NCI-H226 (cell line): ENCODE data around the gene CRYL1.

Experiments
- DNase-seq: peaks from one replicate; pipeline ENCODE4 v3.0.0-alpha.2; 2015

The CRYL1 gene

DNA sequence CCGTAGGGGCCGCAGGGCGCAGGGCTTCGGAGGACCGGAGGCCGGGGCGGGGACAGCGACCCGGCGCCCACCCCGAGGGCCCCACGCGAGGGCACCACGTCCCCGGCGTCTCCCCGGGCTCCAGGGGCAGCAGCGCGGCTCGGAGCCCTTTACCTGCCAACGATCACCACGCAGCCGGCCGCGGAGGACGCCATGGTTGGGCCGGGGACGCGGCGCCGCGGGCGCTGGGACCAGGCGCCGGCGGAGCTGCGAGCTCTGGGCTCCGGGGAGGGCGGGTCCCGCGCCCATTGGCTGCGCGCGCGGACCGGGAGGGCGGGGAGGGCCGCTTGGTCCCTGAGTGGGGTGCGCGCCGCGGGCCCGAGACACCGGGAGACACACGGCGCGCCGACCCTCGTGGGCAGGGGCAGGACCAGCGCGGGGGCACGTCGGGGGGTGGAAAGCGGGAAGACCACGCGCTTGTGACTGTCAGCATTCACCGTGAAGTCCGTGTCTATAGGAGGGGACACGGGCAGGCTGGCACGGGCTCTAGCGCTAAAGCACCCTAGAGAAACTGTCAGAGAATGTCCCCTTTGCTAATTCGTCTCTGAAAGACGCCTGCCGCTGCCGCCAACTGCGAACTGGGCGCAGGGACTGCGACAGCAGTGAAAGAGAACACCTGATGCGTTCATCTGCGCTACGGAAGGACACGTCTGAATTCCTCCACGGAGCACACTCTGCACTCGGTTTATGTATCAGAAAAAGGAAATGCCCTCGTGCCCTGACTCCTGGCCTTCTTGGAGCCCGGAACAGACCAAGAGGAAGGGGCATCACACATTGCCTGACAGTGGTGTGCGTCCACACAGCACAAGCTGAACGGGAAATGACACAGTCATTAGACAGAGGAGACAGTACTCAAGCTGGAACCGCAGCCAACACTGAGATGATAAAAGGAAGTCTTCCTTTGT lies at the start of gene CRYL1:
TSS of gene CRYL1 (minus strand) at position 257 of the 944 bp plus-strand sequence. CDS start at position 194, 63 bp downstream.
- DNase-seq = peak; percentile 29

- no peak for DNase-seq
These were observed 48.0 kb upstream of the CRYL1 start for GRCh38 chr13:20573636-20574035.

DNA sequence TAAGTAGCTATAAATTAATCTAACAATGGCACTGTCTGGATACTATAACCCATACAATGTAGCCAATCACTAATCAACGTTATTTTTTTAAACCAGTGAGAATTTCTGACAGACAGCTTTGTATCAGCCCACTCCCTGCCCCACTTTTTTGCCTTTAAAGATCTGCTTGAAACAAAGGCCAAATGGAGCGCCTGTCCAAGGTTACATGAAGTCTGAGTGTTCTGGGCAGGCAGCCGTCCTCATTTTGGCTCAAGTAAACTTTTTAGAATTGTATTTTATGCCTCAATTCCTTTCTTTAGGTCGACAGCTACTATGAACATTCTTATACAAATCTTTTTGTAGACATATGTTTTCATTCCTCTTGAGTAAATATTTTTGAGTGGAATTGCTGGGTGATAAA lies 47.5 kb upstream of the CRYL1 start:
- DNase-seq = no peak

- no peak for DNase-seq
These were observed 46.0 kb upstream of the CRYL1 start for GRCh38 chr13:20571676-20572075.

GRCh38 chr13:20570517-20570916 lies 44.9 kb upstream of the CRYL1 start:
- peak; percentile 6 for DNase-seq

- no peak for DNase-seq
These were observed 42.3 kb upstream of the CRYL1 start for GRCh38 chr13:20567881-20568528.

DNA sequence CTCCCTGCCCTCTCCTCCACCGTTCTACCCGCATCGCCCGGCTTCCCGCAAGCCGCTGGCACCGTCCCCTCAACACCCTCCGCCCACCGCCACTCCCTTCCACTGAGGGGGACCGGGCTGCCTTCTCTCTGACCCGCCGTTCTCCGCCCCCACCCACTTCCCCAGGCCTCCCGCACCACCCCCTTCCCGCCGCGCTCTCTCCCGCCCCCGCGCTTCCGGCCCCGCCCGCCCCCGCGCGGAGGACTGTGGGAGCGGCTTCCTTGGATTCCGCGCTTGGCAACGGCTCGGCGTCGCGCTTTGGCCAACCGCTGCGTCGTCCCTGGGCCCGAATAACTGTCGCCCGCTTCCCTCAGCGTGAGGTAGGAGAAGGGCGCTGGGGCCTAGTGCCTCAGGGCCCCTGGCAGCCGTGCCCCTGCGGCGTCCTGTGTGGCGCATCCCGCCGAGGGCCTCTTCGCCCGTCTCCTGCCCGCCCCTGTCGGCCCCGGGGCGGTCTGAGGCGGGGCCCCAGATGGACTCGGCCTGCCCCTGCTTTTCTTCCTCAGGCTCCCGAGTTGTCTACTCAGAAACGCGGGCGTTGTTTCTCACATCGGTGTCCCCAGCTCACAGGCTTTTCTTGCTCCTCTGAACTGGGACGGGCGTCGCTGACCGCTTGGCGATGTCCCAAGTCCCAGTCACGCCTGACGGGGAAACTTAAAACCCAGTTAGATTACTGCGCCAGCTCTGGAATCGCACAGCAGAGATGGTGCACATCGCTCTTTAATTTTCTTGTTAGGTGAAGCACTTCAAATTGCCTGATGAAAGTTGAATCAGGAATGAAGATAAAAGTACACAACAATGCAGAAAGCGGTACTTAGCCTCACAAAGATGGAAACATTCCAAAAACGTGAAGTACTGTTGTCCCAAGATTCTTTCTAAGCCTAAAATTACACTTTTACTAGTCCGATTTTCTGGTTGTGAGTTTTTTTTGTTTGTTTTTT lies 41.5 kb upstream of the CRYL1 start, which contains the start of gene IFT88:
TSS of gene IFT88 (plus strand) at position 260 of the 977 bp plus-strand sequence. CDS start 7,229 bp downstream, outside the sequence.
- peak; percentile 58 for DNase-seq

DNA sequence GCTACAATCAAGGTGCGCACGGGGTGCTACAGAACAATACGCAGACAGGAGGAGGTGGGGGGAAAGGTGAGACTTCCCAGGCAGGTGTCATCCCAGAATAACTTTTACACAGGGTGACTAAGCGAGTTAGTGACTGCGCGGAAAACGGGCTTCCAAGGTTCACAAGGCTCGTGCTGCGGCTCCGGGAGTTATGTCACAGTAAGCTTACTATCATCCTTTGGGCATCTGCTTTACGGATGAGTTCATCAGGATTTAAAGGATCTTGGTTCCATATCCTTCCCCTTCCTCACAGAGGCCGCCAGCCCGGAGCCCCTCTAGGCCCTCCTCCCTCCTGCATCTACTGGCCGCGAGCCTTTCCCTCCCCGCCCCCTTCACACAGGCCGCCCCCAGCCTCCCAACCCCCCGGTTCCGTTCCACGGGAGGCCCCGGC lies 40.8 kb upstream of the CRYL1 start:
- no peak for DNase-seq

GRCh38 chr13:20565115-20565736 lies 39.6 kb upstream of the CRYL1 start:
- DNase-seq = no peak

DNA sequence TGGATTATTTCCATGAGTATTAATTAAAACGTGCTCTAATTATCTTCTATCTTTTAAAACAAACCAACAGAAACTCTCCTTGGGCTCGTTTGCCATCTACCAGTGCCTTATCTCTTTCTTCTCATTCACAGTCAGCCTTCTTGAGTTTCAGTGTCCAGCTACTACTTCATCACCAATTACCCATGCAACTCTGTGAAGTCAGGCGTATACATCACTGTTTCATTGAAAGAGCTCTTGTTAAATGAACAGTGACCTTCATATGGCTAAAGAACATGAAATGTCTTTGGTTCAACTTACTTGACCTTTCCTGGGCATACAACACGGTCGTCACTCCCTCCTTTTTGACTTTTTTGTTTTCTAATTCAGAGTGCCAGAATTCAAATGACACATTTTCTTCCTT lies 36.1 kb upstream of the CRYL1 start:
- DNase-seq = no peak

- DNase-seq = no peak
These were observed 34.2 kb upstream of the CRYL1 start for GRCh38 chr13:20559659-20560356.

DNA sequence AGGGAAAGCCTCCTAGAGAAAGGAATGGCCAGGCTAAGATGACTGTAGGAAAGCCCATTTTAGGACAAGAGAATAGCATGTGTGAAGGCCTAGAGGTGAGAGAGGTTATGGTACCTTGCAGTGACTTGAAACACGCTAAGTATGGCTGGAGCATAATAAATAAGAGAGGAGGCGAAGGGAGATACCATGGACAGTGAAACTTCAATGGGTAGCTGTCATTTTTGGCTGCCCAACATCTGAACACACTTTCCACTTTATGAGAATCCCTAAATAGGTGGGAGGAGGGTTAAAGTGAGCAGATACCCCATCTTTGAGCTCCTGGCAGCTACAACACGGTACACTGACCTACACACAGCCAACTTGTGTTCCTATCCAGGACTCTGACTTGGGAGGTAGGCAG lies 33.3 kb upstream of the CRYL1 start:
- DNase-seq = no peak

- no peak for DNase-seq
These were observed 27.7 kb upstream of the CRYL1 start for GRCh38 chr13:20553311-20553710.

GRCh38 chr13:20550799-20551198 lies 25.1 kb upstream of the CRYL1 start:
- no peak for DNase-seq

DNA sequence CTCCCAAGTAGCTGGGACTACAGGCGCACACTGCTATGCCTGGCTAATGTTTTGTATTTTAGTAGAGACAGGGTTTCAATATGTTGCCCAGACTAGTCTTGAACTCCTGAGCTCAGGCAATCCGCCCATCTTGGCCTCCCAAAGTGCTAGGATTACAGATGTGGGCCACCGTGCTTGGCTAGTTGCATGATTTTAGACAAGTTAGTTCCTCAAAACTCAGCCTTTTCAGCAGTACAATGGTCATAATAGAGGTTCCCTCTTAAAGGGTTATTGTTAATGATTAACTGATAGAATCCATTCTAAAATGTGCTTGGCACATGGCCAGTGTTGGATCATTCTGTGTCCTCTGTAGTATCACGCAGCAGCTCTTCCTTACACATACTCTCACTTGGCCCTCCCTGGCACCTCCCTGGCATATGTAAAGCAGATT lies 21.8 kb upstream of the CRYL1 start:
- no peak for DNase-seq

GRCh38 chr13:20546556-20546955 lies 20.9 kb upstream of the CRYL1 start:
- no peak for DNase-seq

- no peak for DNase-seq
These were observed 18.7 kb upstream of the CRYL1 start for GRCh38 chr13:20544201-20544923.

GRCh38 chr13:20536992-20537391 lies 11.3 kb upstream of the CRYL1 start:
- no peak for DNase-seq

GRCh38 chr13:20534038-20534608 lies 8.5 kb upstream of the CRYL1 start:
- DNase-seq = no peak

- DNase-seq = no peak
These were observed 2.8 kb upstream of the CRYL1 start for GRCh38 chr13:20528452-20528851.
